ENCODE data around the gene VDAC2.

DNA sequence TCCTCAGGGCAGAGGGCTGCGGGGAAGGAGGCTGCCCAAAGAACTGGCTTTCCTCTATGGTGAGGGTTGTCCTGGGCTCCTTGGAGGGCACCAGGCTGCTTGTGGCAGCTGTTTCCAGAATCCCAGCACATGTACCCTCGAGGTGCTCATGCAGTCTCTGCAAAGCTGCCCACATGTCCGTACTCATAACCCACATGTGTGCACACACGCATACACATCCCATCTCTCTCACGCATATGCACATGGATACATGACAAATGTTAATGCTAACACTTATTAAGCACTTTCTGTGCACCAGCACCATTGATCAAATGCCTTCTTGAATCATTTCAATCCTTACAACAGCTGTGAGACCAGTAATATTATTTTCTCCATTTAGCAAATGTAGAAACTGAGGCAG is 61.5 kb downstream of the VDAC2 start:
- TF ChIP-seq TCF12 (IDR thresholded peaks at IDR 0.05; ENCODE audit: low read depth, low read length), result no peak
- TF ChIP-seq, protein P1, sequence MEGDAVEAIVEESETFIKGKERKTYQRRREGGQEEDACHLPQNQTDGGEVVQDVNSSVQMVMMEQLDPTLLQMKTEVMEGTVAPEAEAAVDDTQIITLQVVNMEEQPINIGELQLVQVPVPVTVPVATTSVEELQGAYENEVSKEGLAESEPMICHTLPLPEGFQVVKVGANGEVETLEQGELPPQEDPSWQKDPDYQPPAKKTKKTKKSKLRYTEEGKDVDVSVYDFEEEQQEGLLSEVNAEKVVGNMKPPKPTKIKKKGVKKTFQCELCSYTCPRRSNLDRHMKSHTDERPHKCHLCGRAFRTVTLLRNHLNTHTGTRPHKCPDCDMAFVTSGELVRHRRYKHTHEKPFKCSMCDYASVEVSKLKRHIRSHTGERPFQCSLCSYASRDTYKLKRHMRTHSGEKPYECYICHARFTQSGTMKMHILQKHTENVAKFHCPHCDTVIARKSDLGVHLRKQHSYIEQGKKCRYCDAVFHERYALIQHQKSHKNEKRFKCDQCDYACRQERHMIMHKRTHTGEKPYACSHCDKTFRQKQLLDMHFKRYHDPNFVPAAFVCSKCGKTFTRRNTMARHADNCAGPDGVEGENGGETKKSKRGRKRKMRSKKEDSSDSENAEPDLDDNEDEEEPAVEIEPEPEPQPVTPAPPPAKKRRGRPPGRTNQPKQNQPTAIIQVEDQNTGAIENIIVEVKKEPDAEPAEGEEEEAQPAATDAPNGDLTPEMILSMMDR (IDR thresholded peaks at IDR 0.05 in 2 of 3, conservative IDR thresholded peaks at IDR 0.05 in 1 of 3; ENCODE audit: control insufficient read depth in 2 of 3, extremely low read depth in 1 of 3, insufficient read depth in 1 of 3, low read depth in 3 of 3, low read length in 3 of 3), result no peak
- TF ChIP-seq, protein P2, sequence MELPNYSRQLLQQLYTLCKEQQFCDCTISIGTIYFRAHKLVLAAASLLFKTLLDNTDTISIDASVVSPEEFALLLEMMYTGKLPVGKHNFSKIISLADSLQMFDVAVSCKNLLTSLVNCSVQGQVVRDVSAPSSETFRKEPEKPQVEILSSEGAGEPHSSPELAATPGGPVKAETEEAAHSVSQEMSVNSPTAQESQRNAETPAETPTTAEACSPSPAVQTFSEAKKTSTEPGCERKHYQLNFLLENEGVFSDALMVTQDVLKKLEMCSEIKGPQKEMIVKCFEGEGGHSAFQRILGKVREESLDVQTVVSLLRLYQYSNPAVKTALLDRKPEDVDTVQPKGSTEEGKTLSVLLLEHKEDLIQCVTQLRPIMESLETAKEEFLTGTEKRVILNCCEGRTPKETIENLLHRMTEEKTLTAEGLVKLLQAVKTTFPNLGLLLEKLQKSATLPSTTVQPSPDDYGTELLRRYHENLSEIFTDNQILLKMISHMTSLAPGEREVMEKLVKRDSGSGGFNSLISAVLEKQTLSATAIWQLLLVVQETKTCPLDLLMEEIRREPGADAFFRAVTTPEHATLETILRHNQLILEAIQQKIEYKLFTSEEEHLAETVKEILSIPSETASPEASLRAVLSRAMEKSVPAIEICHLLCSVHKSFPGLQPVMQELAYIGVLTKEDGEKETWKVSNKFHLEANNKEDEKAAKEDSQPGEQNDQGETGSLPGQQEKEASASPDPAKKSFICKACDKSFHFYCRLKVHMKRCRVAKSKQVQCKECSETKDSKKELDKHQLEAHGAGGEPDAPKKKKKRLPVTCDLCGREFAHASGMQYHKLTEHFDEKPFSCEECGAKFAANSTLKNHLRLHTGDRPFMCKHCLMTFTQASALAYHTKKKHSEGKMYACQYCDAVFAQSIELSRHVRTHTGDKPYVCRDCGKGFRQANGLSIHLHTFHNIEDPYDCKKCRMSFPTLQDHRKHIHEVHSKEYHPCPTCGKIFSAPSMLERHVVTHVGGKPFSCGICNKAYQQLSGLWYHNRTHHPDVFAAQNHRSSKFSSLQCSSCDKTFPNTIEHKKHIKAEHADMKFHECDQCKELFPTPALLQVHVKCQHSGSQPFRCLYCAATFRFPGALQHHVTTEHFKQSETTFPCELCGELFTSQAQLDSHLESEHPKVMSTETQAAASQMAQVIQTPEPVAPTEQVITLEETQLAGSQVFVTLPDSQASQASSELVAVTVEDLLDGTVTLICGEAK (IDR thresholded peaks at IDR 0.05; ENCODE audit: borderline replicate concordance), result no peak
- TF ChIP-seq ZZZ3 (IDR thresholded peaks at IDR 0.05; ENCODE audit: control insufficient read depth, insufficient read length, low read depth), result no peak
- no peak for TF ChIP-seq JUNB (IDR thresholded peaks at IDR 0.05)
- TF ChIP-seq CHD4 (IDR thresholded peaks at IDR 0.05), result no peak
- TF ChIP-seq, protein P3, sequence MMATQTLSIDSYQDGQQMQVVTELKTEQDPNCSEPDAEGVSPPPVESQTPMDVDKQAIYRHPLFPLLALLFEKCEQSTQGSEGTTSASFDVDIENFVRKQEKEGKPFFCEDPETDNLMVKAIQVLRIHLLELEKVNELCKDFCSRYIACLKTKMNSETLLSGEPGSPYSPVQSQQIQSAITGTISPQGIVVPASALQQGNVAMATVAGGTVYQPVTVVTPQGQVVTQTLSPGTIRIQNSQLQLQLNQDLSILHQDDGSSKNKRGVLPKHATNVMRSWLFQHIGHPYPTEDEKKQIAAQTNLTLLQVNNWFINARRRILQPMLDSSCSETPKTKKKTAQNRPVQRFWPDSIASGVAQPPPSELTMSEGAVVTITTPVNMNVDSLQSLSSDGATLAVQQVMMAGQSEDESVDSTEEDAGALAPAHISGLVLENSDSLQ (IDR thresholded peaks at IDR 0.05), result no peak
- no peak for TF ChIP-seq GABPA (IDR thresholded peaks at IDR 0.05; ENCODE audit: low read depth)
- no peak for TF ChIP-seq POLR2AphosphoS5 (IDR thresholded peaks at IDR 0.05; ENCODE audit: low read length)
